ENCODE measurements around the gene TCFL5.

Gene TCFL5

GRCh38 chr20:62822788-62823651, 38.6 kb downstream of the TCFL5 start:
- peak; percentile 6 for TF ChIP-seq CTCF (IDR thresholded peaks at IDR 0.05; ENCODE audit: low read depth, low read length)
- no peak for DNase-seq (ENCODE audit: extremely low read depth, low read depth)

GRCh38 chr20:62822239-62822787, 39.3 kb downstream of the TCFL5 start:
- TF ChIP-seq CTCF (IDR thresholded peaks at IDR 0.05; ENCODE audit: low read depth, low read length): no peak
- no peak for DNase-seq (ENCODE audit: extremely low read depth, low read depth)

GRCh38 chr20:62821726-62822210, 39.9 kb downstream of the TCFL5 start:
- no peak for DNase-seq (ENCODE audit: extremely low read depth, low read depth)

GRCh38 chr20:62820962-62821725, 40.5 kb downstream of the TCFL5 start:
- no peak for DNase-seq (ENCODE audit: extremely low read depth, low read depth)
- no peak for TF ChIP-seq CTCF (IDR thresholded peaks at IDR 0.05; ENCODE audit: low read depth, low read length)

More at GRCh38 chr20:62821726-62822210, 39.9 kb downstream of the TCFL5 start:
- no peak for TF ChIP-seq CTCF (IDR thresholded peaks at IDR 0.05; ENCODE audit: low read depth, low read length)

- DNase-seq (ENCODE audit: extremely low read depth, low read depth): no peak
- TF ChIP-seq CTCF (IDR thresholded peaks at IDR 0.05; ENCODE audit: low read depth, low read length): no peak
Measured at GRCh38 chr20:62820208-62820961, 41.2 kb downstream of the TCFL5 start.

- TF ChIP-seq CTCF (IDR thresholded peaks at IDR 0.05; ENCODE audit: low read depth, low read length): no peak
- no peak for DNase-seq (ENCODE audit: extremely low read depth, low read depth)
Measured at GRCh38 chr20:62819494-62820174, 42.0 kb downstream of the TCFL5 start.
